GM21786 (cell line): Measurements from ENCODE around the gene DCP2.
A peak's percentile ranks its signal among the peaks of the same experiment; 100 is the strongest.
"Not testable (repeated sequence)": the region's sequence is repeated elsewhere in the genome, so short reads cannot be mapped to it uniquely, and the experiment has no call there.

Experiments used
- ATAC-seq: cut with Tn5 transposase; IDR thresholded peaks from one replicate; pipeline ENCODE4 v1.9.1; 2021; ENCODE audit not compliant: unreplicated experiment

The DCP2 gene

DNA sequence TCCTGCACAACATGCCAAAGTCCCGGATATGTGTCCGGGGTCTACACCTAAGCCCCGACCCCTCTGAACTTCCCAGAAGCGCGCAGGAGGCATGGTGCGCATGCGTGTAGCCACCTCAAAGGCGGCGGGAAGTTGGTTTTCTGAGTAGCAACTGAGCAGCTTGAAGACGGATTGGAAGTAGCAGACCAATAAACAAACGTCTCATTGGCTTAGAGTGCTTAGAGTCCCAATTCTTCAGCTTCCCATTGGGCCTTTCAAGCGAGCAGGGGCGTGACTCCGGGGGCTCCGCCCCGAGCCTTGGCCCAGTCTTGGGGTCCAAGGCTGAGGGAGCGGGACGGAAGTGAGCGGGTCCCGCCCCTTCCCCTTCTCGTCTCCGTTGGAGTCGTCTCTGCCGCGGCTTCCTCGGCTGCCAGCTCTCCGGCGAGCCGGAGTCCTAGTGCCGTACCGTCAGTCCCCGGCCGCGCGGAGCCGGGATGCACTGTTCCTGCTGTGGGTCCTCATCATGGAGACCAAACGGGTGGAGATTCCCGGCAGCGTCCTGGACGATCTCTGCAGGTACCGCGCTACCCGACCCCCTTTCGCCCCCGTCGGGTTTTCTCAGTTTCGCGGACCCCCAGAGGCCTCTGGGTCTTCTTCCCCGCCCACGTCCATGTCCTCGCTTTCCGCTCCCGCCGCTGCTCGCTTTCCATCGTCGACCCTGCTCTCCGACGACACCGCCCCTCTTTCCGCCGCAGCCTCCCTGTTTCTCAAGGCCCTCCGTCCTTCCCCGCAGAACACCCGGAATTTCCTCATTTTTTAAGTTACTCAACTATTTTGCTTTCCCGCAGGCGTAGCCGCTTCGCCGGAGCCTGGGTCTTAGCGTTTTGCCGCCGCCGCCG lies at the start of gene DCP2:
Gene DCP2, plus strand, starts transcription at position 367 of the 878 bp plus-strand sequence. Its CDS starts 136 bp downstream, at position 503.
- ATAC-seq: peak; percentile 98

- peak; percentile 70 for ATAC-seq
Measured at GRCh38 chr5:112929336-112930081, 47.1 kb upstream of the DCP2 start.

GRCh38 chr5:112930082-112930344 lies 46.6 kb upstream of the DCP2 start:
- ATAC-seq: peak; percentile 58

DNA sequence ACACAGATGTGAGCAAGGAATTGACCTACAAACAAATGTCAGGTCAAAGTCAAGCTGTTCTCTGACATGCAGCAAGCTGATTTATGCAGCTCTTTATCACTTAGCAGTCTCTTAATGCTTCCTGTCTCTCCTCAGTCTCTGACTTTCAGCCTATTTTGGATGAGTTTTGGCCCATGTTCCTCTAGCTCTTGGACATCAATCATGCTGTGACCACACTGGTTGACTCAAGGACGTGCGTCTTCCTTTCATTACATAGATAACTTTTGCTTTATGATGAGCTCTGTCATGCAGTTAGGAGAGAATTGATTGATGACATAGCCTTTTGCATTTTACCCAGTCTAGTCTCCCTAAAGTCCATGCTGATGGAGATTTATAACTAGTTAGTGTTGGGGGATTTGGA lies 45.1 kb upstream of the DCP2 start:
- no peak for ATAC-seq

- no peak for ATAC-seq
Measured at GRCh38 chr5:112933105-112933504, 43.5 kb upstream of the DCP2 start.

GRCh38 chr5:112933651-112934365 lies 42.8 kb upstream of the DCP2 start:
- no peak for ATAC-seq

DNA sequence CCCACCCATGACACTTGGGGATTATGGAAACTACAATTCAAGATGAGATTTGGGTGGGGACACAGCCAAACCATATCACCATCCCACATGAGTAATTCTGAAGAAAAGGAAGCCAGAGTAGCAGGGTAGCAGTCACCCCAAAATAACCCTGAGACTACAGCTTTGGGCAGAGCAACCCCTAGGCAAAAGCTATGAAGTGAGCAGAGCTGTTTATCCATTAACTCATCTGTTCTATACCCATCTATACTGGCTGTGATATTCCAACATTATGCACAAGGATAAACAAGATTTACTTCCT lies 42.3 kb upstream of the DCP2 start:
- no peak for ATAC-seq

DNA sequence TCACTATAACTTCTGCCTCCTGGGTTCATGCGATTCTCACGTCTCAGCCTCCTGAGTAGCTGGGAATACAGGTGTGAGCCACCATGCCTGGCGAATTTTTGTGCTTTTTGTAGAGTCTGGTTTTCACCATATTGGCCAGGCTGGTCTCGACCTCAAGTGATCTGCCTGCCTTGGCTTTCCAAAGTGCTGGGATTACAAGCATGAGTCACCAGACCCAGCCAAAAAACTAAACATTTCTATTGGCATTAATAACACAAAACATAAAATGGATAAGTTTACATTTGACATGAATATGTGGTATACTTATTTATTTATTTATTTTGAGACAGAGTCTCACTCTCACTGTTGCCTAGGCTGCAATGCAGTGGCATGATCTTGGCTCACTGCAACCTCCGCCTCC lies 40.9 kb upstream of the DCP2 start:
- no peak for ATAC-seq

DNA sequence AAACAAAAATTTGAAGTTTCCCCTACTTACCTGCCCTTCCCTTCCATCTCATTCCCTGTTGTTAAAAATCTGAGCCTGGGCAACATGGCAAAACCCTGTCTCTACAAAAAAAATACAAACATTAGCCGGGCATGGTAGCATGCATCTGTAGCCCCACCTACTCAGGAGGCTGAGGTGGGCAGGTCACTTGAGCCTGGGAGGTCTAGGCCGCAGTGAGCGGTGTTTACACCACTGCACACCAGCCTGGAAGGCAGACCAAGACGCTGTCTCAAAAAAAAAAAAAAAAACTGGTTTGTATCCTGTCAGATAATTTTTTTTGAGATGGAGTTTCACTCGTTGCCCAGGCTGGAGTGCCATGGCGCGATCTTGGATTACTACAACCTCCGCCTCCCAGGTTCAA lies 38.3 kb upstream of the DCP2 start:
- ATAC-seq: no peak

DNA sequence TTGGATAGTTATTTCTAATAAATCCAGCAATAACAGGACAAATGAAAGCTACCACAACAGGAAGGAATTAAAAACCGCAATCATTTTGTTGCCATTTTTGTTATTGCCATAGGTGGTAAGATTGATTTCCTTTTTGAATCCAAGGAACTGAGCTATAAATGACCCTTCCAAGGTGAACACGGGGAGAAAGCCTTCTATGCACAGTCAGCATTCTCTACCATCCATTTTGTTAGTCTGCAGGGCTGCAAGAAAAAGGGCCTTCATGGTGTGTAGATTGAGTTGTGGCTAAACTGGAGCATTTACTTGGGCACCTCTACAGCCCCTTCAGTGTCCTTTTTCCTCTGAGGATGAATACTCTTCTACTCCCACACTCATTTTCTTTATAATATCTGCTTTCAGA lies 35.9 kb upstream of the DCP2 start:
- ATAC-seq: no peak

DNA sequence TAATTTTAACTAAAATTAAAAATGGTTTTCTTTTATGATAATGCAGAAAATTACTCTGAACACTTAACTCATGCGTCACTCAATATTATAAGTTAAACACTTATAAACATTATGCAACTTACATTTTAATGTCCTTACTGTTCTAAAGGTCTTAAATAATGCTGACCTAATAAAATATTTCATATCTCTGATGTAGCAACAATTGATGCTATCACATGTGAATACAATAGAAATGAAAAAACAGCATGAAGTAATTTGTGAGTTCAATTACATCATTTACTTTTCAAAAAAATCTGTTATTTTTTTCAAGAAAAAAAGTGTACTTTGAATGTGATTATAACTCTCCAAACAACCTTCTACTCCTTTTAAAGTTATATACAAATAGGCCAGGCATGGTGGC lies 28.1 kb upstream of the DCP2 start:
- ATAC-seq: no peak

DNA sequence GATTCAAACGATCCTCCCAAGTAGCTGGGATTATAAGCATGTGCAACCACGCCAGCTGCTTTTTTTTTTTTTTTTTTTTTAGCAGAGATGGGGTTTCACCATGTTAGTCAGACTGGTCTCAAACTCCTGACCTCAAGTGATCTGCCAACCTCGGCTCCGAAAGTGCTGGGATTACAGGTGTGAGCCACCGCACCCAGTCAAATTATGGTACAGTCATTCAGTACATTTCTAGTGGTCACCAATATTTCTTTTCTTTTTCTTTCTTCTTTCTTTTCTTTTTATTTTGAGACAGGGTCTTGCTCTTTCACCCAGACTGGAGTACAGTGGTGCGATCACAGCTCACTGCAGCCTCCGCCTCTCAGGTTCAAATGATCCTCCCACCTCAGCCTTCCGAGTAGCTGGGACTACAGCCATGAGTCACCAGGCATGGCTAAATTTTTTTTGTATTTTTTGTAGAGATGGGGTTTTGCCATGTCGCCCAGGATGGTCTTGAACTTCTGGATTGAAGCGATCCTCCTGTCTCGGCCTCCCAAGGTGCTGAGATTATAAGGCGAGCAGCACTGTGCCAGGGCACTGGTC lies 25.4 kb upstream of the DCP2 start:
- peak; percentile 95 for ATAC-seq

- ATAC-seq: no peak
Measured at GRCh38 chr5:112956606-112957005, 20.0 kb upstream of the DCP2 start.

DNA sequence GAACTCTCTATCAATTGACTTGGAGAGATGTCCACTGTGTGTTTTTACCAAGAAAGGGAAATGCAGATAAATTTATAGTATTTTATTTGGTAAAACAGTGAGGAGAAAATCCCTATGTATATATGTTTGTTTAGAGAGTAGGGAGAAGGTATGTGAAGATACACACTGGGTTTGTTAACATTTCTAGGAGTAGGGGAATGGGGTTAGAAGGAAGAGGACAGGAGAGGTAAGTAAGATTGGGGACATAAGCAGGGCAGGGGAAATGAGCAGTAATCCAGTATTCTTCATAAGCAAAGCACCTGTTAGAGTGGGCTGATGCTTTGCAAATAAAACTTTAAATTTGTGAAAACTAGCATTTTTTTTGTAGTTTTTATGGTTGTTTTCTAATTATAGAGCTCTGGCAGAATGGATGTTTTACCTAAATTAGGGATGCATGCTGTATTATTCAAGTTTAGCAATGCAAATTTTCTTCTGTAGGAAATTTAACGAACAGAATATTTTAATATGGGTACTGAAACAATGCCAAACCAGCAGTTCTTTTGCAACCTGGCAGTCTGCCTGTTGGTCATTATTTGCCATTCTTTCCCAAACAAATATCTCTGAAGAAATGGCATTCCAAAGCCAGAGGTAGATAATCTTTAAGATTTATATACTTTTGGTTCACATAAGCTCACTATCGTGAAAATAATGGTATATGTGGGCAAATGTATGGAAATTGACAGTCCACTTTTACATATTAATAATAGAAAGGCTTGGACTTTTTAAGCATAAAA lies 19.4 kb upstream of the DCP2 start:
- no peak for ATAC-seq

DNA sequence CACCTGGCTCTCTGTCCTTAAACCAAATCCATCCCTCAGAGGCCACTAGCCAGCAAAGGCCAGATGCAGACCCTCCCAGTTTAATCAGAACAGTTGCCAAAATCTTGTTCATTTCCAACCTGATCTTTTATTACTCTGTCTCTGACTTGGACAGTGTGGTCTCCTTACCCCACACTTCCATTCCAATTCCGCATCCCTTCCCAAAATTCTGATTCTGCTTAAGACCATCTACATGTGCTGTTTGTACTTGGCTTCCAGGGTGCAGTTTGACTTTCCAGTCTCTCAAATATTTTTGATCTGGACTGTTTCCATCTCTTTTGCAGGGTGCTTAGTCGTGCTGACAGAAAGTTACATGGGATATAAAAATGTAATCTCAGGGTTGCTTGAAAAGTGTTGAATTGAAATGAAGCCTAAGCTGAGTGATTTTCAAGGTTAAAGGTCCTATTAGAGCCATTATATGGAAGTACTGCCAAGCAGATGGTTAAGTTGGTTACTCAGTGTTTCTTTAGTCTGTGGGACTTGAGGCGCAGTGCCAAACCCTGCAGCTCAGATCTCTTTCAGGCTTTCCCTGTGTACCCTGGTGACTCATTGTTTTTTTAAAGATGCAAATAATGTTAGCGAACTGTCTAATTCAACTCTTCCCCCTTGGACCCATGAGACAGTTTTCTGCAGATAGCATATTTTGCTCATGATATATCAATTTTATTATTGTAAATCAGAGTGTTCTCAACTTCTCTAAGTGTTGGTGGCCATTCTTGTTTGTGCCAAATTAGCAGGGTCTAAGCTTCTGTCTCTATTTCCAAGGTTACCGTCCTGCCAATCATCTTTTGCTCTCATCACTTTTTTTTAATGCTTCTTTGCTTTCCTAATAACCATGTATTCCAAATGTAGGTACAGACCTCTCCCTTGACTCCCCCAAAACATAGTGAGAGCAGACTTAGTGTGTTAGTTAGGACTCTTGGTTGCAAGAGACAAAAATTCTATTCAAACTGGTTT lies 18.2 kb upstream of the DCP2 start:
- peak; percentile 87 for ATAC-seq

GRCh38 chr5:112959872-112960271 lies 16.7 kb upstream of the DCP2 start:
- ATAC-seq: not testable (repeated sequence)

GRCh38 chr5:112960315-112960714 lies 16.3 kb upstream of the DCP2 start:
- no peak for ATAC-seq

GRCh38 chr5:112960863-112961504 lies 15.6 kb upstream of the DCP2 start:
- ATAC-seq: no peak

DNA sequence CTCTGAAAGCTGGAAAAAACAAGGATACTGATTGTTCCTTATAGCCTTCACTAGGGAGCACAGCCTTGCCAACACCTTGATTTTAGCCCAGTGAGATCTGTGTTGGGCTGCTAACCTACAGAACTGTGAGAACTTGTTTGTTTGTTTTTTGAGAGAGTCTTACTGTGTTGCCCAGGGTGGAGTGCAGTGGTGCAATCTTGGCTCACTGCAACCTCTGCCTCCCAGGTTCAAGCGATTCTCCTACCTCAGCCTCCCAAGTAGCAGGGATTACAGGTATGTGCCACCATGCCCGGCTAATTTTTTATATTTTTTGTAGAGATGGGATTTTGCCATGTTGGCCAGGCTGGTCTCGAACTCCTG lies 13.2 kb upstream of the DCP2 start:
- not testable (repeated sequence) for ATAC-seq
